Measurements from ENCODE around the gene HSPG2.
"Not testable (repeated sequence)": the region's sequence is repeated elsewhere in the genome, so short reads cannot be mapped to it uniquely, and the experiment has no call there.

Gene HSPG2

DNA sequence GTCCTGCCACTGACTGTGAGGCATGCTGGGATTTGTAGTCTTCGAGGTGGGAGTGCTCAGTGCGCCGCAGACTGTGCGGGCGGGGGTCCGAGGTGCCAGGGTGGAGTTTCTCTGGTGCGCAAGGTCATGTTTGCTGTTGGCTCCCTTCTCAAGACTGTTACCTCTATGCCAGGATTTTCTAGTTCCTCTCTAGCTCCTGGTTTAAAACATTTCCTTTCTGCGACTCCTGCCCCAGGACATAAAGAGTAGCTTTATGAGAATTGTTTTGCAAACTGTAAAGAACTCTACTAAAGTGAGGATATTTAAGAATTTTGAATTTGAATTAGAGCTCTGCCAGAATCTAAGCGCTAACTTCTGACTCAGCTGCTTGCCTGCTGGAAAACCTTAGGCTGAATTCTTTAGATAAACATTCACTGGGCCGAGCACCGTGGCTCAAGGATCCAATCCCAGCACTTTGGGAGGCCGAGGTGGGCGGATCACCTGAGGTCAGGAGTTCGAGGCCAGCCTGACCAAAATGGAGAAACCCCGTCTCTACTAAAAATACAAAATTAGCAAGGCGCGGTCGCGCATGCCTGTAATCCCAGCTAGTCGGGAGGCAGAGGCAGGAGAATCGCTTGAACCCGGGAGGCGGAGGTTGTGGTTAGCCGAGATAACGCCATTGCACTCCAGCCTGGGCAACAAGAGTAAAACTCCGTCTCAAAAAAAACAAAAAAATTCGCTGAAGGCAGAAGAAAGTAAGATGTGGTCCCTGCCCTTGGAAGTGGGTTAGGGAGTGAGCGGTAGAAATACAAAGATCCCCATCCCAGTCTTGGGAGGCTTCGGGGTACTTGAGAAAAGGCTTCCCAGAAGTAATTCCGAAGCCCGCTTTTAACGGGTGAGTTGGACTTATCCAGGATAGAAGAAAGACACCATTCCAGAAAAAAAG lies 153.2 kb downstream of the HSPG2 start:
- no peak for DNase-seq

DNA sequence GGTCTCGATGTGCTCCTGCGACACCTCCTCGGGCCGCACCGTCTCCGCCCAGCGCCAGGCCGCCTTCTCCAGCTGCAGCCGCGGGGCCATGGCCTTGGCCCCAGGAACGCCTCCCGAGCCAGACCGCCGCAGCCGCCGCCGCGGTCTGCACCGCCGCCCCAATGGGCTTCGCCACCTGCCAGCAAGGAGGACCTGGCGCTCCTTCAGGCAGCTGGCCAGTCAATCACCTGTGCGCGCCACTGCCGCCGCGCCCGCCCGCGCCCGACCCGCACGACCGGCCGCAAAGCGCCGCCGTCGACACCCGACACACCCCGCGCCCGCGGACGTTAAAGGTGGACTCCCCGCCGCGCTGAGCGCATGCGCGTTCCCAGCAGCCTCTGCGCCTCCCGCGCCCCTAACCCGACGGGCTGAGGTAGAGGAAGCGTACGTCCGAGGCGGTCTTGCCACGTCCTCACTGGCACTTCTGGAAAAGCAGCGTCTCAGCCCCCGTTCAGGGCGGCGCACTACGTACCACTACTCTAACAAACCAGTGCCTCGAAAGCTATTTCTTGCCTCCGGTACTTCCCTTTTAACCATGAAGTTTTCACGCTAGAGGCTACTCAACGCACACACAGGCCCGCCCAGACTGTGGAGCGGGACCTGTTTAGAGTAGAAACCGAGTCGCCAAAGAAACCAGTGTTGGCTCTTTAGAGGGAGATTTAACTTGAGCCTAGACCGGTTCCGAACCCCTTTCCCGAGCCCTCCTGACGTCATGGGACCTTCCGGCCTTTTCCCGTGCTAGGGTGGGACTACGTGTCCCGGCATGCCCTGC lies 154.0 kb downstream of the HSPG2 start, which contains the start of gene USP48:
TSS of gene USP48 (minus strand) at position 282 of the 811 bp plus-strand sequence. CDS start at position 90, 192 bp downstream.
- peak; percentile 96 for DNase-seq

DNA sequence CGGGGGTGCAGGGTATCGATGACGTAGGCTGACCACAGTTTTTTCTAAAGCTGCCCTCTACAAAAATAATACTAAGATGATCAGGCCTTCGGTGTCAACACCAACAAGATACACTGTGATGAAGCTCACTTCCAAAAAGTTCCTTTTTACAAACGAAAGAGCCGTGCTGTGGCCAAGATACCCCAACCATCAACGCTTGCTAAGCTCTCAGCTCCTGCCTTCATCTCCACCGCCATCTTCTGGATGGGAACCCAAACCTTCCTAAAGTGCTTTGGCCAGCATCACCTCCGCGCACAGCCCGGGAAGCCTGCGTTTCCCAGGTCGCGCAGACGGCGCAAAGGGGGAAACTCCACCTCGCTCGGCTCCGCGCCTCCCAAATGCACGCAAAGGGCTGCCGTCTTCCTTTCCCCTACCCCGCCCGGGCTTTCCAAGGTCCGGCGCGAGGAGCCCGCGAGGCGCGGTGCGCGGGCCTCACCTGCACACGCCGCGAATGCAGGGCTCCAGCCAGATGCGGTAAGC lies 154.7 kb downstream of the HSPG2 start:
- no peak for DNase-seq

DNA sequence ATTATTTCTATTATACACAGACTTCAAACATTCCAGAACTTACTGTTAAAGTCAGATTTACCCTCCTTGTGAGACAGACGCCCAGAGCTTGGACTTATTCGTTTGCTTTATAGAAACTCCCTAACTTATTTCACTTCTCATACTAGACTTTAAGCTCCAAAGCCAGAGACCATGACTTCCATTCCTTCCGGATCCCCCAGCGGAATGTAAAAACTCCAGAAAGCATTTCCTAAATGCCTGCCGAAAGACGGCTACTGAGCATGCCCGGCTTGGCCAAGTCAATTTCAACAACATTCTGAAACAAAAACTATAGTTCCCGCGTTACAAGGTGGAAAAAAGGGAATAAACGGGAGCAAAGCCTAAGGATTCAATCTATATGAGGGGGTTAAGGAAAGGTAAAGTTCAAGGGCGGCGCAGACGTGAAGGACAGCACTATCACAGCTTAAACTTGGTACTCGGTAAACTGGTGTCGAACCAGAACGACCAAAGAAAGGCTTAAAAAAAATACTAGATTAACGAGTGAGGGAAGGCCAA lies 155.2 kb downstream of the HSPG2 start:
- DNase-seq, result peak; percentile 60

DNA sequence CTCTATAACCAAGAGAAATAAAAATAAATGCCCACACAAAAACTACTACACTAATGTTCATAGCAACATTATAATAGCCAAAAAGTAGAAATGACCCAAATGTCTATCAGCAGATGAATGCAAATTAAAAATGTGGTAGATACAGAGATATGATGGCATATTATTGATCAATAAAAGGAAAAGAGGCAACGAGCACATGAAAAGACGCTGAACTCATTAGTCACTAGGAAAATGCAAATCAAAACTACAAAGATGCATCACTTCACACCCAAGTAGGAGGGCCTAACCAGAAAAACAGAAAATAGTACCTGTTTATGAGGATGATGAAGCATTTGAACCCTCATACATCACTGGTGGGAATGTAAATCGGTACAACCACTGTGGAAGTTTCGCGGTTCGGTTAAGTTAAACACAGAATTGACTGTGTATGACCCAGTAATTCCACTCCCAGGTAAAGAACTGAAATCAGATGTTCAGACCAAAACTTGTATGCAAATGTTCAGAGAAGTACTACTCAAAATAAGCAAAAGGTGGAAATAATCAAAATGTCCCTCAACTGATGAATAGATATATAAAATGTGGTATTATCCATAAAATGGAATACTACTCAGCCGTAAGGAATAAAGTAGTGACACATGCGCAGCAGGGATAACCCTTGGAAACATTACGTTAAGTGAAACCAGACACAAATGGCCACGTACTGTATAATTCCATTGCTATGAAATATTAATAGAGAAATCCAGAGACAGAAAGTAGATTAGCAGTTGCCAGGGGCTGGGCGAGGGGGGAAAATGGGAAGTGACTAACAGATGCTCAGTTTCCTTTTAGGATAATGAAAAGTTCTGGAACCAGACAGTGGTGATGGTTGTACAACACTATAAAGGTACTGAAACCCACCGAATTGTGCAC lies 157.2 kb downstream of the HSPG2 start:
- no peak for DNase-seq

DNA sequence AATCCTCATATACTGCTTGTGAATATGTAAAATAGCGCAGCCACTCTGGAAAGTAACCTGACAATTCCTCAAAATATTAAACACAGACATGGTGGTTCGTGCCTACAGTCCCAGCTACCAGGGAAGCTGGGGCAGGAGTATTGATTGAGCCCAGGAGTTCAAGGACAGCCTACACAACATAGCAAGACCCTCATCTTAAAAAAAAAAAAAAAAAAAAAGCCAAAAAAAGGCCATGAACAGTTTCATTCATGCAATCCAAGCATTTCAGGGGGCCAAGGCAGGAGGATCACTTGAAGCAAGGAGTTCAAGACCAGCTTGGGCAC lies 158.7 kb downstream of the HSPG2 start:
- no peak for DNase-seq

DNA sequence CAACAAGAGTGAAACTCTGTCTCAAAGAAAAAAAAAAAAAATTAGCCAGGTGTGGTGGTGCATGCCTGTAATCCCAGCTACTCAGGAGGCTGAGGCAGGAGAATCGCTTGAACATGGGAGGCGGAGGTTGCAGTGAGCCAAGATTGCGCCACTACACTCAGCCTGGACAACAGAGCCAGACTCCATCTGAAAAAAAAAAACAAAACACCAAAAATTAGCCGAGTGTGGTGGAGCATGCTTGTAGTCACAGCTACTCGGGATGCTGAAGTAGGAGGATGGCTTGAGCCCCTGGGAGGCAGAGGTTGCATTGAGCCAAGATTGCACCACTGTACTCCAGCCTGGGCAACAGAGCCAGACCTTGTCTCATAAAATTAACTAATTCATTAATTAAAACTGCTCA lies 160.2 kb downstream of the HSPG2 start:
- not testable (repeated sequence) for DNase-seq

DNA sequence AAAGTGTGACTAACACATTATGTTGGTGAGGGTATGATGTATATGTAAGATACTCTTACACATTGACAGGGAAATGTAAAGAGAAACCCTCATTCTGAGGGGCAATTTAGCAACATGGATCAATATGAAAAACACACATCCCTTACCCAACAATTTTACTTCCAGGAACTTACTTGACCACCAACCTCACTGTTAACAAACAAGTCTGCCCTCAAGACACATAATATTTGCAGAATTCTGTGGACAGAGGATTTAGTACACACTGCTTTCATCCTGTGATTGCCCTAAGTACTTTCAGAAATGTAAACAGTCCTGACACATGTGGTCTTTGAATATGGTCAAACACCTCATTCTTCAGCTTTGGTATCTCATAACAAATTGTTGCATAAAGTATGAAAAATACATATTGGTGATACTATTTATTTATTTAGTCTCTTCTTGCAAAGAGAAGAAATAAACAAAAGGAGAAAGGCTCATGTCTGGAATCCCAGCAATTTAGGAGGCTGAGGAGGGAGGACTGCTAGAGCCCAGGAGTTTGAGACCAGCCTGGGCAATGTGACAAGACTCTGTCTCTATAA lies 161.0 kb downstream of the HSPG2 start:
- DNase-seq, result no peak

DNA sequence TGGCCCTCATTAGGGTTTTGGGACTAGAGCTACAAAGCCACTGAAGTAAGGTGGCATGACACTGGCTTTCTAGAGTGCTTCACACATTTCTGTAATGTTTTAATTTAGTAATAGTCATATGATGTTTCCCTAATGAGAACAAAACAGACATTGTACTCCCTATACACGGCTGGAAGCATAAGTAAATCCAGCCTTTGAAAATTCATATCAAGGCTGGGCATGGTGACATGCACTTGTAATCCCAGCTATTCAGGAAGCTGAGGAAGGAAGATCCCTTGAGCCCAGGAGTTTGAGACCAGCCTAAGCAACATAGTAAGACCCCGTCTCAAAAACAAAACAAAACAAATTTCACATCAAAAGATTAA lies 161.6 kb downstream of the HSPG2 start:
- no peak for DNase-seq

DNA sequence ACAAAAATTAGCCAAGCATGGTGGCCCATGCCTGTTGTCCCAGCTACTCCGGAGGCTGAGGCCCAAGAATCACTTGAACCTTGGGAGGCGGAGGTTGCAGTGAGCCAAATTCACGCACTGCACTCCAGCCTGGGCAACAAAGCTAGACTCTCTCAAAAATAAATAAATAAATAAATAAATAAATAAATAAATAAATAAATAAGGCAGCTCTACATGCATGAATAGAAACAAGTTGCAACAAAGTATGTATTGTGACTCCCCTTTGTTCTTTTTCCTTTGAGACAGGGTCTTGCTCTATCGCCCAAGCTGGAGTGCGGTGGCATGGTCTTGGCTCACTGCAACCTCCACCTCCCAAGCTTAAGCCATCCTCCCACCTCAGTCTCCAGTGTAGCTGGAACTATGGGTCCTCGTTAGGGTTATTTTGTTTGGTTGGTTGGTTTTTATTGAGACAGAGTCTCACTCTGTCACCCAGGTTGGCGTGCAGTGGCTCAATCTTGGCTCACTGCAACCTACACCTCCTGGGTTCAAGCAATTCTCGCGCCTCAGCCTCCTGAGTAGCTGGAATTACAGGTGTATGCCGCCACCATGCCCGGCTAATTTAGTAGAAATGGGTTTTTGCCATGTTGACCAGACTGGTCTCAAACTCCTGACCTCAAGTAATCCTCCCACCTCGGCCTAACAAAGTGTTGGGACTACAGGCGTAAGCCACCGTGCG lies 162.1 kb downstream of the HSPG2 start:
- no peak for DNase-seq

DNA sequence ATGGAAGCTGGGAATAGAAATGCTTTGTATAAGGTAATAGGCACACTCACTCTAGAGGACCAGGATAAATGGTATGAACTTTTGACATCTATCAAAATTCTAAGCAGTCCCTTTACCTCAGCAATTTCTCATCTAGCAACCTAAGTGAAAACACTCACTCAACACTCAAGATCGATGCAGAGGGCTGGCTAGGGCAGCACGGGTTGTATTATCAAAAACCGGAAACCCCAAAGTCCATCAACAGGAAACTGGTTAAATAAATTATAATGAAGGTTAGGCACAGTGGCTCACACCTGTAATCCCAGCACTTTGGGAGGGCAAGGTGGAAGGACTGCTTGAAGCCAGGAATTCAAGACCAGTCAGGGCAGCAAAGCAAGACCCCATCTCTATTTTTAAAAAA lies 163.5 kb downstream of the HSPG2 start:
- DNase-seq, result no peak
